GM21367 (cell line): ENCODE data around the gene IP6K3.

Experiments
- ATAC-seq: cut with Tn5 transposase; IDR thresholded peaks from one replicate; pipeline ENCODE4 v1.9.1; 2021; ENCODE audit not compliant: unreplicated experiment

The IP6K3 gene

GRCh38 chr6:33725891-33726673 lies 20.6 kb downstream of the IP6K3 start:
- ATAC-seq, result no peak

GRCh38 chr6:33725222-33725621 lies 21.5 kb downstream of the IP6K3 start:
- ATAC-seq, result no peak

GRCh38 chr6:33724102-33725023 lies 22.3 kb downstream of the IP6K3 start:
- no peak for ATAC-seq

DNA sequence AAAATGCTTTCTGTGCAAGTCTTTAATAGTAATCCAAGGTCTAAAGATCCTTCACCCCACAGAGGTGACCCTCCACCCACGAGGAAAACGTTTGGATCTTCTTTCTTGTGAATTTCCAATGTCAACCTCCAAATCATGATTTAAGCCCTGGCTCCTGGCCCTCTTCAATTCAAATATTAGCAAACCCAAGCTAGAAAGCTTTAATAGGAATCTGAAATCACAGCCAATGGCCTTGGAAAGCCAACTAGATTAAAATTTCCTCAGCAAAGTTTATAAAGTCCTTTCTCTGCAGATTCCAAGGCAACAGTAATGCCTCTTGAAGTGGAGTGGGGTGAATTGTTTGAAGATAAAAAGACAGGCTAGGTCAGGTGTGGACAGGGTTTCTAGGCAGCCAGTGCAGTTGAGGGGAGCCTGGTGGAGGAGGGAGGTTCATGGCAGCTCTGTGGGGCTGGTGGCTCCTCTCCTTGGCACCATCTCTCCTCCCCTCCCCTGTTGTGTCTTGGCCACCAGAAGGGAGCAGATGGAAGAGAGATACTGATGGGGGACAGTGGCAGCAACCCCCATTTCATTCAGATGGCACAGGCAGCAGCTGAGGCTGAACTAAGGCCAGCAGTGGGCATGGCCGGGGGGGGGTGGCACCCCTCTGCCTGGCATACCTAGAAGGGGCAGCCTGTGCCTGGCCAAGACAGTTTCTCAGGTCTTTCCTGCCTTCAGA lies 23.2 kb downstream of the IP6K3 start:
- ATAC-seq, result no peak

DNA sequence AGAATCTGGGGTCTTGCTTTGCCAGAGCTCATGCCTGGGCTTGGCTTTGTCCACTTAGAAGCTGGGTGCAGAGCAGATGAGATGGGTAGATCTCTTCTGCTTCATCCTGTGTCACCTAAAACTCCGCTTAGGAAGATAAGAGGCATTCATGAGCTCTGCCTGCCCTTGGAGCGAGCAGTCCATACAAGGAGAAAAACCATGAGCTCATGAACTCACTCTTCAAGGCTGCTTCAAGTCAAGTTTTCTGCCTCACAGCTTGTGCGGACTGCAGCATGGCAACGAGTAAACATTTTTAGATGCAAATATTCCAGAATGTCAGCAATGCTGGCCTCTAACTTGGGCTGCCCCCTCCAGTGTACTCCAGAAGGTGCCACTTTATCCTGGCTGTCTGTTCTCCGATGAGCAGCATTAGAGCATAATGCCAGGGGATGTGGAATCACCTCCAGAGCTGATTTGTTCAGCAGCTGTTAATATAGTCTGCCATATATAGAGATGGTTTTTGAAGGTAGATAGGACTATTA lies 24.5 kb downstream of the IP6K3 start:
- no peak for ATAC-seq

GRCh38 chr6:33721508-33721907 lies 25.2 kb downstream of the IP6K3 start:
- no peak for ATAC-seq

DNA sequence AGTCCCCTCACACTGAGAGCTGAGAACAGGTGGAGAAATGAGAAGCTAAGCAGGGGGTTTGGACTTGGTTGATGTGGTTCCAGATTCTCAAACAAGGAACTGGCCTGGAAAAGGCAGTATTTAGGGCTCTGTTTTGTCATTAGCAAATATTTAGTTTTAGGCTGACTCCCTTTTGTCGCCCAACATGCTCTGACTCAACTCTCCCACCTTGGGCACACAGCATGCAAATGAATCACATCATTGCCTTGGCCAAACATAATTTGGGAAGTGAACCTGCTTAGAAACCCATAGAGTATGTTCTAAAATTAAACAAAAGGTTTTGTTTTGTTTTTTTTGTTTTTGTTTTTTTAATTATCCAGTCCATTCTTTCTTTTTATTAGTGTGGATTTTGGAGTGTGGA lies 25.7 kb downstream of the IP6K3 start:
- ATAC-seq, result no peak

DNA sequence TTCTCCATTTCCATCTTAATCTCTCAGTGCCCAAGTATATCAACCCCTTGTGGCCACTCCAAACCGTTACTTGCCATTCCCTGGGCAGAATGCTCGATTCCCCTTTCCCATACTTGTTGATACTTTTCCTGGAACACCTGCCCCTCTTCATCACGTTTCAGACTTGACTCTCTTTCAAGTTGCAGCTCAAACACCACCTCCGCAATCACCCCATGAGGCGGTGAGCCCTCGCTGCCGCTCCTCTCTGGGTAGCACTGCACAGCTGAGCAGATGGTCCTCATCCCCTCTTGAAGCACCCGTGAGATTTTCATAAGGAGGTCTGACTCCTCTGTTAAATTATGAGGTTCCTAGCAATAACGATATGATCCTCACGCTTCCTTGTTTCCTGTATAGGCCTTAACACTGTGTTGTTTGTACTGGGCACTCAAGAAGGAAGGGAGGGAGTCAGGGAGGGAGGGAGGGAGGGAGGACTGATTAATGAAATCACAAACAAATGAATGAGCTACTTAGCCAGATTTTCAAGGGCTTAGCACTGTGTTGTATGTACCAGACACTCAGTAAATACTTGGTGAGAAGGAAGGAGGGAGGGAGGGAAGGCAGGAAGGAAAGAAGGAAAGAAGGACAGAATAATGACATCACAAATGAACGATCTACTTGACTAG lies 27.2 kb downstream of the IP6K3 start:
- ATAC-seq, result no peak

GRCh38 chr6:33718713-33719112 lies 28.0 kb downstream of the IP6K3 start:
- no peak for ATAC-seq

- ATAC-seq, result no peak
These were observed 28.7 kb downstream of the IP6K3 start for GRCh38 chr6:33717934-33718455.

DNA sequence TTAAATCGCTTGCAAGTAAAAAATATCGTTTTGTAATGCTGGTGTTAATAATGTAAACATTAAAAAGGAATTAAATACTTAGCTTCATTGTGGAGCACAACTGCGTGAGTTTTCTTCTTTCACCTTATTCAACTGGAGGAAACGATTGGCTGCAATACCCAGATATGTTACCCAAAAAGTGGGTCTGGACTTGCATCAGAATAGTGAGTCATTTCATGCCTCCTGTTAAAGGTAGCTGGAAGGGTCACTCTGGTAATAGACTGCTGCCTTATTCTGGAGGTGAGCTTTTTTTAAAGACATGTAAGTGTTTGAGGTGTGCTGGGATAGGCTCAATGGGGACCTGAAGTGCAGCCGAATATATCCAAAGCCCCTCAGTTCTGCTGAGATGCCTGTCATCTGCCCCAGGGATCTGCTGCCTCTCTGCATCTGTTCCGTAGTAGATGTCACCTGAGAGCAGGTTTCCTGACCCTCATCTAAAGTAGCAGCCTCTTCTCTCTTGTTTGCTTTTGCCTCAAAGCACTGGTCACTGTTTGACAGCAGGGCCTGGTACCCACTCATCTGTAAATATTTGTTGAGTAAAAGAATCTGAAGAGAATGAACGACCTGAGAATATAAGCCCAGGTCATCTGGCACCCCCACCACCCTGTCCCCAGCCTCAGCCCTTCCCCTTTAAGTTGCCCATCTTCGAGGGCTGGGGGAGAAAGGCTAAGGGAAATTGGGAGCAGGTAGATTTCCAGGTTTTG lies 29.6 kb downstream of the IP6K3 start:
- ATAC-seq, result no peak

- ATAC-seq, result no peak
These were observed 30.3 kb downstream of the IP6K3 start for GRCh38 chr6:33716379-33716778.

GRCh38 chr6:33714385-33715040 lies 32.2 kb downstream of the IP6K3 start:
- no peak for ATAC-seq

GRCh38 chr6:33713786-33714185 lies 32.9 kb downstream of the IP6K3 start:
- no peak for ATAC-seq

DNA sequence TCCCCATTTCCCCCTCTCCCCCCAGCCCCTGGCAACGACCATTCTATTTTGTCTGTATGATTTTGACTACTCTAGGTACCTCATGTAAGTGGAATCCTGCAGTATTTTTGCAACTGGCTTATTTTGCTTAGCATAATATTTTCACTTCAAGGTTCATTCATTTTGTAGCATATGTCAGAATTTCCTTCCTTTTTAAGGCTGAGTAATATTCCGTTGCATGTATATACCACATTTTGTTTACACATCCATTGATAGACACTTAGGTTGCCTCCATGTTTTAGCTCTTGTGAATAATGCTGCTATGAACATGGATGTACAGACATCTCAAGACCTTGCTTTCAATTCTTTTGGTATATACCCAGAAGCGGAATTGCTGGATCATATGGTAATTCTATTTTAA lies 33.8 kb downstream of the IP6K3 start:
- no peak for ATAC-seq

DNA sequence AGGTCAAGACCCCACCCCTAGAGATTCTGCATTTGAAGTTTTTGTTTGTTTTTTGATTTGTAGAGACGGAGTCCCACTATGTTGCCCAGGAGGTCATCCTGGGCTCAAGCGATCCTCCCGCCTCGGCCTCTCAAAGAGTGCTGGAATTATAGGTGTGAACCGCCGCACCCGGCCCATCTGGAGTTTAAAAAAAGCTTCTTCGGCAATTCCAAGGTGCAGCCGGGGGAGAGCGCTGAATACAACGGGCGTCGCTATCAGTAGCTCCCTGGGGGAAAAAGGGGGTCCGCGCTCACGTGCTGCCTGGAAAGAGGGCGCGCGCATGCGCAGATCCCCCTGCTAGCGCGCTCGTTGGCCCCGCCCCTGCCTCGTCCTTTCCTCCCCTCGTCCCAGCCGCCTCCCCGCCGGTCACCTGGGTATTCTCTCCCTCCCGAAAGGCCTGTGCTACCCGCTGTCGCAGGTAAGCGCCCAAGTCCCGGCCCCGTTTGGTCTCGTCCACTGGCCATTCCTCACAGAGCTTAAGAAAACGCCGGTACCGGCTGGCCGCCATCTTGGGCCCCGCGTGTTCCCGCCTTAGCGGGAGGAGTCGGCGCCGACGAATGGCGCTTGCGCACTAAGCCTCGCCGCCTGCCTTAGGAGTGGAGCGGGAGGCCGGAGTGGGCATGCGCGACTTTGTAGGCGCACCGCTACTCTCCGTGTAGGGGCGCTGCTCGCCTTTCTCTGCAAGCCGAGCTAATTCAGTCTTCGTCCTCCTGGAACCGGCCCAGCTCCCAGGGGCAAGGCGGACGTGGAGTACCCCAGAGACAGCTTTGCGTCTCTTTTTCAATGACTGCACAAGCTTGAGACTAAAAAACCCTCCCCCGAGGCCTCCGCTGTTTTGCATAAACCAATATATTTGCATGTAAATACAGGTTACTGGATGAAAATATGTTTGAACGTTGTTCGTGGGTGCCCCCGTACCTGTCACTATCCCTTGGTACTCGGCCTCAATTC lies 35.3 kb downstream of the IP6K3 start, which contains the start of gene UQCC2:
UQCC2 (minus strand) TSS at position 561 of the 990 bp plus-strand sequence; CDS start at position 547, 14 bp downstream.
- peak; percentile 80 for ATAC-seq

DNA sequence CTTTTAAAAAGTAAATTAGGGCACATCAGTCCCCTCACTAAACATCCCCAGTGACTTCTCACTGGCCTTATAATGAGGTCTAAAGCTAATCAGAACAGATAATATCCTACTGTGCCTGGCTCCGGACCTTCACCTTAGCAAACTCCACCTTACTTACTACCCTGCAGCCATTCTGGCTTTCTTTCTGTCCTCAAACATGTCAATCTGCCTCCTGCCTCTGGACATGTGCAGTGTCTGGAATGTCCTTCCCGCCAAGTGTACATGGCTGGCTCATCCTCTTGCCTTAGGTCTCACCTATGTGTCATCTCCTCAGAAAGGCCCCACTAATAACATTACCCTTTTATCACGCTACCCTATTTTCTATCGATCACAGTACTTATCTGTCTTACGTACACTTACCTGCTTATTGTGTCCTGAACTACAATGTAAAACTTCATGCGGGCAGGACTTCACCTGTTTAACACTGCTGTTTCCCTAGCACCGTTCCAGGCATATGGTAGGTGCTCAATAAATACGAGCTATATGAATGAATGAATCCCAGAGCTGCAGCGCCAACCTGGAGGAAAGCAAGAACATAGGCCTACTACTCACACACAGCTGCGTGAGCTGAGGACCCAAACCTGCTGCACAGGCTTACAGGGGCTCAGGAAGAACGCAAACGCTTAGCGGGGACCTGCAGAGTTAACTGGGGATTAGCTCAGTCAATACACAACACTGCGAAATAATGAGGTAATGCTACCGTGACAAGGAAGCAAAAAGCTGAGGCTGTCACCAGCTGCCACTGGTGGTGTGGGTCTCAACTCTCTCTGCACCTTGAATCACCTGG lies 36.2 kb downstream of the IP6K3 start:
- no peak for ATAC-seq
